NB4 (cell line): Measurements from ENCODE around the gene ZNF365.

Experiments used
- CTCF ChIP-seq: IDR thresholded peaks from one replicate; pipeline ENCODE4 v1.5.1; 2012; ENCODE audit warnings: low read depth, low read length
- MAX ChIP-seq: IDR thresholded peaks from 2 replicates; pipeline ENCODE4 v1.6.1; 2011; ENCODE audit warnings: low read depth, low read length
- MYC ChIP-seq: IDR thresholded peaks from 2 replicates; pipeline ENCODE4 v1.6.1; 2011; ENCODE audit warnings: low read depth, low read length
- POLR2A ChIP-seq: IDR thresholded peaks from 2 replicates; pipeline ENCODE4 v1.6.1; 2011; ENCODE audit warnings: mild to moderate bottlenecking; ENCODE audit not compliant: insufficient read length; ENCODE audit errors: extremely low read depth

- TF ChIP-seq CTCF (no peak), MAX (no peak), POLR2A (no peak), MYC (no peak)
These were observed 32.8 kb upstream of the ZNF365 start for GRCh38 chr10:62341419-62341818.
